T-helper 2 cell (primary cell): Measurements from ENCODE around the gene ERP29.
A peak's percentile ranks its signal among the peaks of the same experiment; 100 is the strongest.
"Not testable (repeated sequence)": the region's sequence is repeated elsewhere in the genome, so short reads cannot be mapped to it uniquely, and the experiment has no call there.

Source experiments
- DNase-seq, 5 experiments: peaks; one replicate each; pipeline versions ENCODE4 v3.0.0 to v3.0.0-alpha.2; 2012 to 2022

The ERP29 gene

DNA sequence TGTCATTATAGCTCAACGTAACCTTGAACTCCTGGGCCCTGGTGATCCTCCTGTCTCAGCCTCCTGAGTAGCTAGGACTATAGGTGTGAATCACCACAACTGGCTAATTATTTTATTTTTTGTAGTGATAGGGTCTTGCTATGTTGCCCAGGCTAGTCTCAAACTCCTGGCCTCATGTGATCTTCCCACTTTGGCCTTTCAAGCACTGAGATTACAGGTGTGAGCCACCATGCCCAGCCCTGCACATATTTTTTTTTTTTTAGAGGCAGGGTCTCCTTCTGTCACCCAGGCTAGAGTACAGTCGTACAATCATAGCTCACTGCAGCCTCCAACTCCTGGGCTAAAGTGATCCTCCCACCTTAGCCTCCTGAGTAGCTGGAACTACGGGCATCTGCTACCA lies 9.2 kb upstream of the ERP29 start:
- DNase-seq = no peak

DNA sequence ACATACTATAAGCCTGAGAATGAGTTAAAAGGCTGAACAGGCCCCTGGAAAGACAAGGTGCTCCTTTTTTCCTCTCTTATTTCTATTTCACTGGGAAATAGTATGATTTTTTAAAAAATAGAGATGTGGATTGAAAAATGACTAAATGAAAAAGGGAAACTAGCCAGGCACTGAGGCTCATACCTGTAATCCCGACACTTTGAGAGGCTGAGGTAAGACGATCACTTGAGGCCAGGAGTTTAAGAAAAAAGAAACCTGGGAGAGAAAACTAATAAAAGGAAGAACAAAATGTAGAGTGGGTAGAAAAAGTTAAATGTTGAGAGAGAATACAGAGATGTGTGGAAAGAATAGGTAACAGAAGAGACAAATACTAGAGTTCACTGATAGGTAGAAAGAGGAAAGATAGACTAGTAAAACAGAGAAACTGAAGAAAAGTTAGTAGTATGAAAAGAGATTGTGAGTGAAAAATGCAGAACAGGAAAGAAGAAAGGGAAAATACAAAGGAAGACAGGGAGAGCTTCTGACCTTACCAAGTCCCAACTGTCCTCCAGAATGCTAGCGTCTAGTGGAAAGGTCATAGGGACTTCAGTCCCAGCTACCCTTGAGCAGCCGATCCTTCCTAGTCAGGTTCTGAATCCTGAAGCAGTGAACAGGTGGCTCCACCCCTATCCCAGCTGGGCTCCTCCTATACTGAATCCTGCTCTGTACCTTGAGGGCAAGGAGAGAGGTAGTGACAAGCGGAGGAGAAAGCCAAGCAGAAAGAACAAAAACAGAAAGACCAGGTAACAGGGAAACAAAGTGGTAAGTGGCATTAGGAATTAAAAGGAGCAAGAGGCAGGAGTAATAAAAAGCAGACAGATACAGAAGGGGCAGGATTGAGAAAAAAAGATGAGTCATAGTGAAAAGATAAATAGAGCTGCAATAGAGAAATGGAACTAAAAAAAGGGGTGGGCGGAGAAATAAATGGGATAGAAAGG lies 7.5 kb upstream of the ERP29 start:
- DNase-seq = no peak

DNA sequence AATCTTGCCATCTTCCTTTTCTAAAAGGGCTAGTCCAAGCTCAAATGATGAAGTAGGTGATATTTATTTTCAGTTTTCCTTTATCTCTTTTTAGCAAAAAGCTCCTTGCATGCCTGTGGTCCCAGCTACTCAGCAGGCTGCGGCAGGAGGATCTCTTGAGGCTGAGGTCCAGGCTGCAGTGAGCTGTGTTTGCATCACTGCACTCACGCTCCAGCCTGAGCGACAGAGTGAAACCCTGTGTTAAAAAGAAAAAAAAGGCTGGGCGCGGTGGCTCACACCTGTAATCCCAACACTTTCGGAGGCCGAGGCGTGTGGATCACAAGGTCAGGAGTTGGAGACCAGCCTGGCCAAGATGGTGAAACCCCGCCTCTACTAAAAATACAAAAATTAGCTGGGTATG lies 5.3 kb upstream of the ERP29 start:
- no peak for DNase-seq

DNA sequence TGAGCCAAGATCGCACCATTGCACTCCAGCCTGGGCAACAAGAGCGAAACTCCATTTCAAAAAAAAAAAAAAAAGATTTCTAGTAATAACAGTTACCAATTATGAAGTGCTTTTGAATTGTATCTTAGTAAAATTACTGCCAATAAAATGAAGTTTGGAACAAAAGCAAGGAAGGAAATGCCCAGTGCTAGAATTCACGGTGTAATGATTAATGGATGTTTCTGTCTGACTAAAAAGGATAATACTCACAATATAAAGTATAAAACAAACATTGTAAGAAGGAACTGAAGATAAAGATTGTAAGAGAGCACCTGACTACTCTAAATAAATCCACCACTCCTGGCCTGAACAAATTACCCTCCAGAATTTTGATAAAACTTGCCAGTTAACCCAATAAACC lies 4.3 kb upstream of the ERP29 start:
- no peak for DNase-seq

DNA sequence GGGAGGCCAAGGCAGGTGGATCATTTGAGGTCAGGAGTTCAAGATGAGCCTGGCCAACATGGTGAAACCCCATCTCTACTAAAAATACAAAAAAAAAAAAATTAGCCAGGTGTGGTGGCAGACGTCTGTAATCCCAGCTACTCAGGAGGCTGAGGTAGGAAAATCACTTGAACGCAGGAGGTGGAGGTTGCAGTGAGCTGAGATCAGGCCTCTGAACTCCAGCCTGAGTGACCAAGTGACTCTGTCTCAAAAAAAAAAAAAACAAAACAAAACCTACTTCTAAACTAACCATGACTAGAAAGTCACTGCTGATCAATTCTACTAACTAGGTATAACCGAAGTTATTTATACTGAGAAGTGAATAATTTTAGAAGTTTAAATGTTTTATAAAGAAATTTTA lies 3.6 kb upstream of the ERP29 start:
- DNase-seq = not testable (repeated sequence)

DNA sequence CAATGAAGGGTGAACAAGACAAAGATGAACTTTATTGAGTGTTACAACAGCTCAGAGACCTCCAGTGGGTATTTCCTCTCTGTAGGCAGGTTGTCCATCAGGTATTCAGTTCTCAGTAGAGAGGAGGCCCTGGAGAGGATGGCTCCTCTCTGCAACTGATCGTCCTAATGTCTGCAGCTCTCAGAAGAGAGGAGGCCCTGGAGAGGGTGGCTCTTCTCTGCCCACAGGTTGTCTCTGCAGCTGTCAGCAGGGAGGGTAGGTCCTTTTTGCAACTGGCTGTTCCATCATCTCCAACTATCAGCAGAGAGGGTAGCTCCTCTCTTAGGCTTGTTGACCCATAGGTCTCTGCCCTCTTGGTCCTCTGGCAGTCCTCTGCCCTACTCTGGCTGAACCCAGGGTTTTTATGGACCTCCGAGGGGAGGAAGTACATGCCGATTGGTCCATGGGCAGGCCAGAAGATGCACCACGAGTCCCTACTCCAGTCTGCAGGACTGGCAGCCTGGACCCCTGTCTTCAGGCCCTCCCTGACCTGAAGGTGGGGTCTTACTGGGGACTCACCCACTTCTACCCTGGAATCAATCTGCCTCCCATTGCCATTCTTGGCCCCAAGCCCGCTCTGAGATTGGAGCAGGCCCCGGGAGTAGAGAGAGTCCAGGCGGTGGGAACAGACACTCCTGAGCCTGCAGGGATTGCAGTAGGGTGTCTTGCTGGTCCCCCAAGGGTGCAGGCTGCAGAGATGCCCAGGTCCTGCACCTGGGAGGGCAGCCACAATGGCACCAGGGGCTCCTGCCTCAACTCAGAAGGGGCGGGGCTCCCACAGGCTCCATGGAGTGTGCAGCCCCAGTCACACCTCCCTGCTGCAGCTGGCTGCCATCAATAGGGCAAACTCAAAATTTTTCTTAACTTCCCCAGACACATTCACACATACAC lies 2.5 kb upstream of the ERP29 start:
- peak in 1 of 5 experiments; percentile 33 for DNase-seq

DNA sequence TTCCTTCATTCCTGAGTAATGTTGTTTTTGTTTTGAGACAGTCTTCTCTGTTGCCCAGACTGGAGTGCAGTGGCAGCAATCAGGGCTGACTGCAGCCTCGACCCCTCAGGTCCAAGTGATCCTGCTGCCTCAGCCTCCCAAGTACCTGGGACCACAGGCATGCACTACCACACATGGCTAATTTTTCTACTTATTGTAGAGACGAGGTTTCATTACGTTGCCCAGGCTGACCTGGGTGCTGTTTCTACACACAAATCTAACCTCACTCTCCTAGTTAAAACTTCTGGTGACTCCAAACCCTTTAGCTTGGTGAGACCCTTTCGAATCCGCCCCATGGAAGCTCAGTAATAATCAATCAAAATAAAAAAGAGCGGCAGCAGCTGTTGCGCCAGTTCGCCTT lies 1.5 kb upstream of the ERP29 start:
- DNase-seq = no peak

DNA sequence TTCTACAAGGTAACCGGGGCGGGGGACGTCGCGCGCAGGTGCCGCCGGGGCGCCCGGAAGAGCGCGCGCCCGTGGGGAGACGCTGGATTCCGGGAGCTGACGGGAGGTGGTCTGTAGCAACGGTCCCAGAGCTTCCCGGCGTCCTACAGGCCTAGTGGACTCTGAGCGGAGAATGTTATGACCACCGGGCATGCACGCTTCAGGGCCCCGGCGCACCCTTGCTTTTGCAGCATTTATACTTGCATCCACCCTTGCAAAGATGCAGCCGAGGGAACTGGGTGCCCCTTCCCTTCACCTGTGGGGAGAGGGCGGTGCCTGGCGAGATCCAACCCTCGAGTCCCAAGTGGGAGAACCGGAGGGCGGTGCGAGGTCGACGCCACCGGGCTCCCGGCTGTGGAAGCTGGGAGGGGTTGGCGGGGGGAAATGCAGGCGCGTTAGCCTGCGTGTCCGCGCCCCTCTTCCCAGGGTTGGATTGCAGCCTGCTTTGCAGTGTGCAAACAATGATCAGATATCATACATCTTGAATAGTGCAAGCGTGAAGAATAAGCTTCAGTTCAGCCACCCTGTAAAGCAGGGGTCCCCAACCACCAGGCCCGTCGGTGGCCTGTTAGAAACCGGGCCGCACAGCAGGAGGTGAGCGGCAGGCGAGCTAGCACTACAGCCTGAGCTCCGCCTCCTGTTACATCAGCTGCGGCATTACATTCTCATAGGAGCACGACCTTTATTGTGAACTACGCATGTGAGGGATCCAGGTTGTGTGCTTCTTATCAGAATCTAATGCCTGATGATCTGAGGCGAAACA lies 576 bp downstream of the ERP29 start:
- peak; percentile 18 to 90 (median 54) for DNase-seq

DNA sequence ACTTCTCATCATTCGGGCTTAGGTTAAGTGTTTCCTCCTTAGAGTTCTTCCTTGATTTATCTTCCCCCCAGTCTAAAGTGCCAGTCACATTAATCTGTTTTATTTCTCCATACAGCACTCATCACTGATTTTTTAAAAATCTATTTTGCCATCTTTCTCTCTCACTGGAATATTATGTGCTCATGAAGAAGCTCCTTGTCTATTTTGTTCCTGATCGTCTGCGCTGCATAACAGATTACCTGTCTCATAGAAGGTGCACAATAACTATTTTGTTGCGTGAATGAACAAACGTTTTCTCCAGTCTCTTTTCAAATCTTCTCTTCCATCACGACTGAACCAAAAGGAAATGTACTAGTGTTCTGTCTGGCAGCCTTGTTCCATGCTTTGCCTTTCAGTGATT lies 2.7 kb downstream of the ERP29 start:
- no peak for DNase-seq

DNA sequence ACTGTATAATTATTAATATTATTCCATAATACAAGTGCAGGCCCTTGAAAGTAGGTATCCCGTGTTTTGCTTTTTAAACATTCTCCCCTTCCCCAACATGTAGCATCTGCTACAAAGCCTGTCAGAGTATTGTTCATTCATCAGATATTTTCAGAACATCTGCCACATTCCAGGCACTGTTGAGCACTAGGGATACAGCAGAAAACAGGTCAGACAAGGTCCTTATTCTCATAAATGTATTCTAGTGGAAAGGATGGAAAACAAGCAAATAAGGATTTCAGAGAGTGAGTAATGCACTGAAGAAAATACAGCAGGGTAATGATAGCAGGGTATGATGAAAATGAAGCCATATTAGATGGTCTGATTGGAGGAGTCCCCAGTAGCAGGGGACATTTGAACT lies 3.8 kb downstream of the ERP29 start:
- no peak for DNase-seq

DNA sequence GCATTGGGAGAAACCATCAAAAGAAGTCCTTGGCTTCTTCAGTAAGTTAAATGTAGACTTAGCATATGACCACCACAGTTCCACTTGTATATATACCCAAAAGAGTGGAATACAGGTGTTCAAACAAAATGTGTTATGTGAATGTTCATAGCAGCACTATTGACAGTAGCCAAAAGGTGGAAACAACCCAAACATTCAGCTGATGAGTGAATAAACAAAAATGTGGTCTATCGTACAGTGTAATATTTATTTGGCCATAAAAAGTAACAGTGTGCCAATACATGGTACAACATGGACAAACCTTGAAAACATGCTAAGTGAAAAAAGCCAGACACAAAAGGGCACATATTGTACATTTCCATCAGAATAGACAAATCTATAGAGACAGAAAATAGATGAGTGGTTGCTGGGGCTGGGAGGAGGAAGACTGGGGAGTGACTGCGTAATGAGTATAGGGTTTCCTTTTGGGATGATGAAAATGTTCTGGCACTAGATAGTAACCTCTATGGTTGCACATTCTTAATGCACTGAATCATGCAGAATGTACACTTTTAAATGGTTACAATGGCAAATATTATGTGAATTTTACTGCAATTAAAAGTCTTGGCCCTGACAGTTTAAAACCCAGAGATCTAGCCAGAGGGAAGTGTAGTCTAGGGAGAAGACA lies 5.5 kb downstream of the ERP29 start:
- no peak for DNase-seq

DNA sequence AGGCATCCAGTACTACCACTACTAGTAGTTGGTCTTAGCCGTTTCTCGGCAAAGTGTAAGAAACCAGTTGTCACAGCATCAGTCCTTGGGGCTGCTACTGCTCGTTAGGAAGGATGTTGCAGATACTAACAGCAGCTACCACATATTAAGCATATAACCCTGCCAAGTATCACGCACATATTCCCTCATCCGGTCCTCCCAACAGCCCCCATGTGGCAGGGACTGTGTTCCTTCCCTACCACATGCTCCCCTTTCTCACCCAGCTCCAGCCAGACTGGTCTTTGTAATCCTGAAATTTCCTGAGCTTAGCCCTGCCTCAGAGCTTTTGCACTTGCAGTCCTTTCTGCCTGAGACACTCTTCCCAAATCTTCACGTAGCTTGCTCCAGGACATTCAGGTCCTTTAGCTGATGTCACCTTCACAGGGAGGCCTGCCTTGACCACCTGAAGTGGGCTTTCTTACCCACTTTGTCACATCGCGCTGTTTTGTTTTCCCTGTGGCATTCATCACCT lies 7.8 kb downstream of the ERP29 start:
- no peak for DNase-seq

DNA sequence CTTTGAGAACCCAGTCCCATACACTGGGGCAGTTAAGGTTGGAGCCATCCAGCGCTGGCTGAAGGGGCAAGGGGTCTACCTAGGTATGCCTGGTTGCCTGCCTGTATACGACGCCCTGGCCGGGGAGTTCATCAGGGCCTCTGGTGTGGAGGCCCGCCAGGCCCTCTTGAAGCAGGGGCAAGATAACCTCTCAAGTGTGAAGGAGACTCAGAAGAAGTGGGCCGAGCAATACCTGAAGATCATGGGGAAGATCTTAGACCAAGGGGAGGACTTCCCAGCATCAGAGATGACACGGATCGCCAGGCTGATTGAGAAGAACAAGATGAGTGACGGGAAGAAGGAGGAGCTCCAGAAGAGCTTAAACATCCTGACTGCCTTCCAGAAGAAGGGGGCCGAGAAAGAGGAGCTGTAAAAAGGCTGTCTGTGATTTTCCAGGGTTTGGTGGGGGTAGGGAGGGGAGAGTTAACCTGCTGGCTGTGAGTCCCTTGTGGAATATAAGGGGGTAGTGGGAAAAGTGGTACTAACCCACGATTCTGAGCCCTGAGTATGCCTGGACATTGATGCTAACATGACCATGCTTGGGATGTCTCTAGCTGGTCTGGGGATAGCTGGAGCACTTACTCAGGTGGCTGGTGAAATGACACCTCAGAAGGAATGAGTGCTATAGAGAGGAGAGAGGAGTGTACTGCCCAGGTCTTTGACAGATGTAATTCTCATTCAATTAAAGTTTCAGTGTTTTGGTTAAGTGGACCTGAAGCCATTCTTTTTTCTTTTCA lies 9.2 kb downstream of the ERP29 start:
- DNase-seq = no peak

DNA sequence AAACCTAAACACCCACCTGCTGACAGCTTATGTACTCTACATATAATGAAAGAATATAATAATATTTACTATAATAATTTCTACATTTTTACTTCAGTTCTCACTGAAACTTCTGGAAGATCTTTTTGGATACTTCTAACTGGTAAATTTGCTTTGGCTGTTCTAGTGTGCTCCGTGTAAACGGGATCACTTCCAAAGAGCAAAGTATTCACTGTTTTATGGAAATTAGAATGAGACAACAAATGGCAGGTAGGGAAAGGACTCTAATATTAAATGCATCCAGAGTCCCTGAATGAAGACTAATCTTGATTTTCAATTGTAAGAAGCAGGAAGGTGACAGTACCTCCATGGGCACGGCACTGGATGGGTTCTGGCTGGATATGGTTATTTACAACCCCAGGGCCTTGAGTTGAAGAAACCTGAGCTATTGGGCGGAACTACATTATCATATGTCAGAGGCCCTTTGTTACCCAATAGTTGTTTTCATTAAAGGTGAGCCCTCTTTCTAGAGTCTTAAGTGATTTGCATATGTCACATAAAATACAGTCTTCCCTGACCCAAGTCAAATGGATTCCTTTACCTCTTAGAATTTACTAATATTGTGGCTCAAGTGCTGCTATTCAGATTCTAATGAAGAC lies 10.7 kb downstream of the ERP29 start:
- DNase-seq = no peak

DNA sequence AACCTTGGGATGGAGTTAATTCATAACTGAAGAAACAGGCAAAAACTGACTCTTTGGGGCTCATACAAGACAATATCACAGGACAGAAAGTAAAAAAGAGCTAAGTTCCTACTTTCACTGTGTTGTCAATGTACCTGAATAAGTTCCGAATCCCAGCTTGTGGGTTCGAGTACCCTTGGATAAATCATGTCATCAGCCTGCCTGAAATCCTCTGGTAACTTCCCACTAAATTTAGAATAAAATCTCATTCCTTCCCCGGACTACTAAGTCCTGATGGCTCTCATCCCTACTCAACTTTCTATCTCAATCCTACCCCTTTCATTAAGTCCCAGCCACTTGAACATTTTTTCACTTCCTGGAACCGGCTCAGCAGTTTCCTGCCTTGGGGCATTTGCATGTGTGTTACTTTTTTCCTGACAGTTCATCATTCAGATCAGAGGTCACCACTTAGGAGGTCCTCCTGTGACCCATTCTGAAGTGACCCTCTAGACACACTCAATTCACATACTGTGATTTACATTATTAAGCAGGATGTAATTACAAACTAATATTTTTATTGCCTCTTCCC lies 12.7 kb downstream of the ERP29 start:
- no peak for DNase-seq

DNA sequence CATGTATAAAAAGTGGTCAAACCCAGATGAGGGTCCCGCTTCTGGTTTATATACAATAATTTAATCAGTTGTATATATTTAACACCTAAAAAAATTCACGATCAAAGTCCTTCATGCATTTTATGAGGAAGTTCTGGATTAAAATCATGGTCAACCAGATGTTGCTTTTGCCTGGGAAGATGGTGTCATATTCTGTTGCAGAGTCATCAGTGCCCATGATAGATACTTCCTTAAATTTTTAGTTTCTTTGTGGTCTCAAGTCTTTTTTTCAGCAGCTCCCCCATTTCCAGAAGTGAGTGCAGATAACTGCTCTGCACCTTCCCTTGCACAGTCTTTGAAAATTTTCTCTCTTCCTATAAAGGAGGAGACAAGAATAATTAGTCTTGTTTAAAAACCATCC lies 16.1 kb downstream of the ERP29 start:
- DNase-seq = no peak

DNA sequence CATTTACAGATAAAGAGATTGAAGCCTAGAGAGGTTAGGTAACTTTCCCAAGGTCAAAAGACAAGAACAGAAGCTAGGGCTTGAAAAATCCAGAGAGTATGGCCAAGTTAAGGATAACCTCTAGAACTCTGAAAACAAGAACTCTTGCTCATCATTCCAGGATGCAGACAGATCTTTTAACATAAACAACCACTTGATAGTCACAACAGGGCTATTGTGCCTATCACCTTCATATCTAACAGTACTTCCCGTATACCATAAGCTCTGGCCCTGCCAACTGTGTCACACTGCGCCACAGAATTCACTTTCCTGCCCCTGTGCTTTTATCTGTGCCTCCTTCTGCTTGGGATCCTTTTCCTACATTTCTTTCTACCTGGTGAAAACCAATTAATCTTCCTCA lies 18.2 kb downstream of the ERP29 start:
- DNase-seq = no peak

DNA sequence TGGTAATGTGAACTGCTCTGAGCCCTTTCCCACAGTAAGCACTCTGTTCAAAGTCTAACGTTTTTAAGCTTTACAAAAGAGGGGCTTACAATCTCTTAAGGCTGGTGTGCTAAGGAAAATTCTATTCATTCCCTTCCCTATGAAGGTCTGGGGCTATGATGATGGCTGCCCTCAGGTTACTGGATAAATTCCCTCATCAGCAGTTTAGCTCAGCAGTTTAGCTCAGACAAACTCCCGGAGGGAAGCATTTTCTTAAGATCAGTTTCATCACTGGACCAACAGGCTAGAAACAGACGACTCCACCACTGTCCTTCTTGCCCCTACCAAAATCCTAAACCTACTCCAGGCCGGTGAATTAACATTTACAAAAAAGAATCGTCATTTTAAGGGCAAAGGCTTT lies 19.1 kb downstream of the ERP29 start:
- DNase-seq = no peak

DNA sequence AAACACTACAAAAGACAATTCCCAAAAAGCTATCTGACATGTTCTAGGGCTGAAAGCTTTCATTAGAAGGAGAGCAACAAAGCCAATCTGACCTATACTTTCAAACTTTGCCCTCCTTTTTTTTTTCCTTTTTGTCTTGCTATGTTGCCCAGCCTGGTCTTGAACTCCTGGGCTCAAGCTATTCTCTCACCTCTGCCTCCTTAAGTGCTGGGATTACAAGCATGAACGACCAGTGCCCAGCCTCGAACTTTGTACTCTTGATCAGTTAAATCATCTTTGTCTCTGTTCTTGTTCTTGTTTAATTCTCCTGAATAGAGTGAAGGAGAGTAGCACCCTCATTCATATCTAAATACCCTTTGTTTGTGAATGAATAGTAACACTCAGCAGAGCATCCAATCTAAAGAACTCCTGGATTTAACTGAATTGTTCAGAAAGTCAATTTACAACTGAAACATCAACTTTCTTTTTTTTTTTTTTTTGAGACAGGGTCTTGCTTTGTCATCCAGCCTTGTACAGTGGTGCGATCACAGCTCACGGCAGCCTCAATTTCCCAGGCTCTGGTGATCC lies 22.1 kb downstream of the ERP29 start:
- no peak for DNase-seq

DNA sequence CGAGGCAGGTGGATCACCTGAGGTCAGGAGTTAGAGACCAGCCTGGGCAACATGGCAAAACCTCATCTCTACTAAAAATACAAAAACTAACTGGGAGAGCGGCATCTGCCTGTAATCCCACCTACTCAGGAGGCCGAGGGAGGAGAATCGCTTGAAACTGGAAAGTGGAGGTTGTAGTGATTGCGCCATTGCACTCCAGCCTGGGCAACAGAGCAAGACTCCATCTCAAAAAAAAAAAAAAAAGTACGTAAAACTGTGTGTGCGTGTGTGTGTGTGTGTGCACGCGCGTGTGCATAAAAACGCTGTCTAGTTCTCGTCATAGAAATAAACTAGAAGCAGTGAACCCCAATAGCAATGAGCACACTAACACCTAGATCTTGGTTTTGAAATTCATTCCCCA lies 23.4 kb downstream of the ERP29 start:
- DNase-seq = not testable (repeated sequence)
